K562 (cell line): ENCODE data around the gene ZNF628. TPM values are rescaled to one million over a fixed set of nuclear protein-coding genes. Genes with fewer than 3 reads are reported as not detected.

Experiments
- CREB1 ChIP-seq, 2 experiments: sonication (generic) in 1 of 2; formaldehyde crosslinking in 1 of 2; IDR thresholded peaks; 2 replicates each; pipeline versions ENCODE4 v1.6.1 to v1.8.0; 2012 to 2022; ENCODE audit warnings: inconsistent platforms in 1 of 2, mild to moderate bottlenecking in 1 of 2, missing genetic modification reagents in 1 of 2, moderate library complexity in 1 of 2
- ELF4 ChIP-seq: fragments of 450-650 bp; formaldehyde crosslinking; IDR thresholded peaks from 2 replicates; pipeline ENCODE4 v1.4.0; 2022; ENCODE audit warnings: missing genetic modification characterization
- HDAC1 ChIP-seq, 2 experiments: fragments of 450-650 bp; IDR thresholded peaks; 2 replicates each; pipeline ENCODE4 v1.6.1; 2016 to 2017; ENCODE audit warnings: inconsistent platforms in 1 of 2, mild to moderate bottlenecking in 1 of 2, moderate library complexity in 1 of 2
- HNRNPL ChIP-seq: fragments of 200-400 bp; formaldehyde crosslinking; IDR thresholded peaks from 2 replicates; pipeline ENCODE4 v1.6.1; 2017; ENCODE audit warnings: low read depth, mild to moderate bottlenecking, low read length
- KLF10 ChIP-seq: fragments of 250-450 bp; sonication (Bioruptor Pico); IDR thresholded peaks from 2 replicates; pipeline ENCODE4 v1.6.1; 2021; ENCODE audit warnings: matching md5 sums
- MTA2 ChIP-seq: fragments of 450-650 bp; IDR thresholded peaks from 2 replicates; pipeline ENCODE4 v1.6.1; 2016; ENCODE audit warnings: low read depth
- POU5F1 ChIP-seq: fragments of 150-350 bp; IDR thresholded peaks from 2 replicates; pipeline ENCODE4 v1.6.1; 2014; ENCODE audit warnings: borderline replicate concordance, low read length, low read depth, mild to moderate bottlenecking; ENCODE audit not compliant: partially characterized antibody
- RBM25 ChIP-seq: fragments of 200-400 bp; formaldehyde crosslinking; IDR thresholded peaks from 2 replicates; pipeline ENCODE4 v1.6.1; 2018; ENCODE audit warnings: low read length, low read depth, moderate library complexity; ENCODE audit not compliant: severe bottlenecking
- SMARCC2 ChIP-seq: fragments of 450-650 bp; IDR thresholded peaks from 2 replicates; pipeline ENCODE4 v1.6.1; 2017; ENCODE audit warnings: antibody characterized with exemption, moderate library complexity, mild to moderate bottlenecking, low read depth
- TCF7L2 ChIP-seq: fragments of 150-350 bp; IDR thresholded peaks from 2 replicates; pipeline ENCODE4 v1.6.1; 2016; ENCODE audit warnings: low read depth, mild to moderate bottlenecking, low read length, moderate library complexity
- U2AF1 ChIP-seq: fragments of 200-400 bp; formaldehyde crosslinking; optimal IDR thresholded peaks from 2 replicates; pipeline ENCODE3; 2017; ENCODE audit warnings: mild to moderate bottlenecking, low read depth, low read length, moderate library complexity
- ZFP30 ChIP-seq: fragments of 250-450 bp; sonication (Bioruptor Pico); IDR thresholded peaks from 2 replicates; pipeline ENCODE4 v1.8.0; 2022; ENCODE audit warnings: moderate library complexity, mild to moderate bottlenecking, inconsistent platforms, borderline replicate concordance
- ZNF165 ChIP-seq: fragments of 250-450 bp; sonication (Bioruptor Pico); IDR thresholded peaks from 2 replicates; pipeline ENCODE4 v1.4.0; 2020; ENCODE audit warnings: borderline replicate concordance
- polyA plus RNA-seq, 8 experiments: library from polyadenylated mRNA; depleted of rRNA in 4 of 8; stranded (reverse) in 5 of 8; unstranded in 3 of 8; fragments of >200 nt; fragmentation: Nextera tagmentation in 2 of 8; fragmentation: Illumina TruSeq in 1 of 8; extraction: Ambion mirVana in 2 of 8; extraction: Trizol in 1 of 8; gene quantifications; 2 replicates each; pipeline versions ENCODE4 v1.2.1 to v1.2.3, GENCODE V29; 2011 to 2014; ENCODE audit warnings: inconsistent platforms in 1 of 8, missing spikeins in 1 of 8
- total RNA-seq, 7 experiments: library from RNA; depleted of rRNA in 6 of 7; stranded (reverse); fragments of >200 nt in 6 of 7; fragmentation: Illumina TruSeq in 2 of 7; extraction: Trizol in 2 of 7; gene quantifications; 2 replicates each; pipeline versions ENCODE4 v1.2.1 to v1.2.3, GENCODE V29; 2011 to 2021; ENCODE audit warnings: low replicate concordance in 1 of 7
- TF ChIP-seq, protein P1 (sequence below): sonication (generic); formaldehyde crosslinking; IDR thresholded peaks from 2 replicates; pipeline ENCODE4 v1.8.1; 2023; ENCODE audit warnings: mild to moderate bottlenecking, missing genetic modification reagents
- TF ChIP-seq, protein P2 (sequence below): sonication (generic); formaldehyde crosslinking; IDR thresholded peaks from 2 replicates; pipeline ENCODE4 v1.4.0; 2020; ENCODE audit warnings: mild to moderate bottlenecking, missing genetic modification reagents
- TF ChIP-seq, protein P3 (sequence below): sonication (generic); formaldehyde crosslinking; IDR thresholded peaks from 2 replicates; pipeline ENCODE4 v1.8.0; 2022; ENCODE audit warnings: mild to moderate bottlenecking, missing genetic modification reagents
- TF ChIP-seq, protein P4 (sequence below): sonication (generic); formaldehyde crosslinking; IDR thresholded peaks from 2 replicates; pipeline ENCODE4 v1.8.0; 2022; ENCODE audit warnings: mild to moderate bottlenecking, missing genetic modification reagents, borderline replicate concordance
- TF ChIP-seq, protein P5 (sequence below): fragments of 250-450 bp; sonication (Bioruptor Pico); IDR thresholded peaks from 2 replicates; pipeline ENCODE4 v1.4.0; 2020; ENCODE audit warnings: mild to moderate bottlenecking, moderate library complexity, borderline replicate concordance

The ZNF628 gene
- total and polyA plus RNA-seq, 9 of the 15 experiments (the other 6 are each of a cell fraction or from before 2014, with no cell fraction given): 0.13 to 13.6 (median 2.2) TPM; not detected in 3

GRCh38 chr19:55476100-55476775, at the start of gene ZNF628 (continued):
- TF ChIP-seq, protein P1, sequence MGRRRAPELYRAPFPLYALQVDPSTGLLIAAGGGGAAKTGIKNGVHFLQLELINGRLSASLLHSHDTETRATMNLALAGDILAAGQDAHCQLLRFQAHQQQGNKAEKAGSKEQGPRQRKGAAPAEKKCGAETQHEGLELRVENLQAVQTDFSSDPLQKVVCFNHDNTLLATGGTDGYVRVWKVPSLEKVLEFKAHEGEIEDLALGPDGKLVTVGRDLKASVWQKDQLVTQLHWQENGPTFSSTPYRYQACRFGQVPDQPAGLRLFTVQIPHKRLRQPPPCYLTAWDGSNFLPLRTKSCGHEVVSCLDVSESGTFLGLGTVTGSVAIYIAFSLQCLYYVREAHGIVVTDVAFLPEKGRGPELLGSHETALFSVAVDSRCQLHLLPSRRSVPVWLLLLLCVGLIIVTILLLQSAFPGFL (CRISPR knock-in tag): no peak
- TF ChIP-seq RBM25 (peak; percentile 92), TCF7L2 (no peak), ELF4 (CRISPR knock-in tag) (no peak), POU5F1 (no peak), HNRNPL (no peak), KLF10 (CRISPR knock-in tag) (no peak), ZFP30 (CRISPR knock-in tag) (no peak), HDAC1 (IDR thresholded peaks at IDR 0.05) (peak in 1 of 2 experiments; percentile 77; a peak in 2 of 4 replicates), ZNF165 (no peak), SMARCC2 (no peak), U2AF1 (no peak), CREB1 (IDR thresholded peaks at IDR 0.05) (peak; percentile 98), CREB1 (CRISPR knock-in tag; IDR thresholded peaks at IDR 0.05) (peak; percentile 99), MTA2 (no peak)
- TF ChIP-seq, protein P2, sequence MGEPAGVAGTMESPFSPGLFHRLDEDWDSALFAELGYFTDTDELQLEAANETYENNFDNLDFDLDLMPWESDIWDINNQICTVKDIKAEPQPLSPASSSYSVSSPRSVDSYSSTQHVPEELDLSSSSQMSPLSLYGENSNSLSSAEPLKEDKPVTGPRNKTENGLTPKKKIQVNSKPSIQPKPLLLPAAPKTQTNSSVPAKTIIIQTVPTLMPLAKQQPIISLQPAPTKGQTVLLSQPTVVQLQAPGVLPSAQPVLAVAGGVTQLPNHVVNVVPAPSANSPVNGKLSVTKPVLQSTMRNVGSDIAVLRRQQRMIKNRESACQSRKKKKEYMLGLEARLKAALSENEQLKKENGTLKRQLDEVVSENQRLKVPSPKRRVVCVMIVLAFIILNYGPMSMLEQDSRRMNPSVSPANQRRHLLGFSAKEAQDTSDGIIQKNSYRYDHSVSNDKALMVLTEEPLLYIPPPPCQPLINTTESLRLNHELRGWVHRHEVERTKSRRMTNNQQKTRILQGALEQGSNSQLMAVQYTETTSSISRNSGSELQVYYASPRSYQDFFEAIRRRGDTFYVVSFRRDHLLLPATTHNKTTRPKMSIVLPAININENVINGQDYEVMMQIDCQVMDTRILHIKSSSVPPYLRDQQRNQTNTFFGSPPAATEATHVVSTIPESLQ: peak; percentile 96
- TF ChIP-seq, protein P3, sequence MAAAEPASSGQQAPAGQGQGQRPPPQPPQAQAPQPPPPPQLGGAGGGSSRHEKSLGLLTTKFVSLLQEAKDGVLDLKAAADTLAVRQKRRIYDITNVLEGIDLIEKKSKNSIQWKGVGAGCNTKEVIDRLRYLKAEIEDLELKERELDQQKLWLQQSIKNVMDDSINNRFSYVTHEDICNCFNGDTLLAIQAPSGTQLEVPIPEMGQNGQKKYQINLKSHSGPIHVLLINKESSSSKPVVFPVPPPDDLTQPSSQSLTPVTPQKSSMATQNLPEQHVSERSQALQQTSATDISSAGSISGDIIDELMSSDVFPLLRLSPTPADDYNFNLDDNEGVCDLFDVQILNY (CRISPR knock-in tag): 0 out of 2 replicates have a peak, but pooled peaks have one; percentile 68
- TF ChIP-seq, protein P4, sequence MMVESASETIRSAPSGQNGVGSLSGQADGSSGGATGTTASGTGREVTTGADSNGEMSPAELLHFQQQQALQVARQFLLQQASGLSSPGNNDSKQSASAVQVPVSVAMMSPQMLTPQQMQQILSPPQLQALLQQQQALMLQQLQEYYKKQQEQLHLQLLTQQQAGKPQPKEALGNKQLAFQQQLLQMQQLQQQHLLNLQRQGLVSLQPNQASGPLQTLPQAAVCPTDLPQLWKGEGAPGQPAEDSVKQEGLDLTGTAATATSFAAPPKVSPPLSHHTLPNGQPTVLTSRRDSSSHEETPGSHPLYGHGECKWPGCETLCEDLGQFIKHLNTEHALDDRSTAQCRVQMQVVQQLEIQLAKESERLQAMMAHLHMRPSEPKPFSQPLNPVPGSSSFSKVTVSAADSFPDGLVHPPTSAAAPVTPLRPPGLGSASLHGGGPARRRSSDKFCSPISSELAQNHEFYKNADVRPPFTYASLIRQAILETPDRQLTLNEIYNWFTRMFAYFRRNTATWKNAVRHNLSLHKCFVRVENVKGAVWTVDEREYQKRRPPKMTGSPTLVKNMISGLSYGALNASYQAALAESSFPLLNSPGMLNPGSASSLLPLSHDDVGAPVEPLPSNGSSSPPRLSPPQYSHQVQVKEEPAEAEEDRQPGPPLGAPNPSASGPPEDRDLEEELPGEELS (CRISPR knock-in tag): peak; percentile 92; the same call in 1 of the 2 replicates
- TF ChIP-seq, protein P5, sequence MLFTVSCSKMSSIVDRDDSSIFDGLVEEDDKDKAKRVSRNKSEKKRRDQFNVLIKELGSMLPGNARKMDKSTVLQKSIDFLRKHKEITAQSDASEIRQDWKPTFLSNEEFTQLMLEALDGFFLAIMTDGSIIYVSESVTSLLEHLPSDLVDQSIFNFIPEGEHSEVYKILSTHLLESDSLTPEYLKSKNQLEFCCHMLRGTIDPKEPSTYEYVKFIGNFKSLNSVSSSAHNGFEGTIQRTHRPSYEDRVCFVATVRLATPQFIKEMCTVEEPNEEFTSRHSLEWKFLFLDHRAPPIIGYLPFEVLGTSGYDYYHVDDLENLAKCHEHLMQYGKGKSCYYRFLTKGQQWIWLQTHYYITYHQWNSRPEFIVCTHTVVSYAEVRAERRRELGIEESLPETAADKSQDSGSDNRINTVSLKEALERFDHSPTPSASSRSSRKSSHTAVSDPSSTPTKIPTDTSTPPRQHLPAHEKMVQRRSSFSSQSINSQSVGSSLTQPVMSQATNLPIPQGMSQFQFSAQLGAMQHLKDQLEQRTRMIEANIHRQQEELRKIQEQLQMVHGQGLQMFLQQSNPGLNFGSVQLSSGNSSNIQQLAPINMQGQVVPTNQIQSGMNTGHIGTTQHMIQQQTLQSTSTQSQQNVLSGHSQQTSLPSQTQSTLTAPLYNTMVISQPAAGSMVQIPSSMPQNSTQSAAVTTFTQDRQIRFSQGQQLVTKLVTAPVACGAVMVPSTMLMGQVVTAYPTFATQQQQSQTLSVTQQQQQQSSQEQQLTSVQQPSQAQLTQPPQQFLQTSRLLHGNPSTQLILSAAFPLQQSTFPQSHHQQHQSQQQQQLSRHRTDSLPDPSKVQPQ (CRISPR knock-in tag): no peak
